Fibroblast of skin of right biceps (primary cell): Measurements from ENCODE around the gene SLC7A11.

Experiments
- DNase-seq: peaks from one replicate; pipeline ENCODE4 v3.0.0-alpha.2; 2013

Gene SLC7A11

DNA sequence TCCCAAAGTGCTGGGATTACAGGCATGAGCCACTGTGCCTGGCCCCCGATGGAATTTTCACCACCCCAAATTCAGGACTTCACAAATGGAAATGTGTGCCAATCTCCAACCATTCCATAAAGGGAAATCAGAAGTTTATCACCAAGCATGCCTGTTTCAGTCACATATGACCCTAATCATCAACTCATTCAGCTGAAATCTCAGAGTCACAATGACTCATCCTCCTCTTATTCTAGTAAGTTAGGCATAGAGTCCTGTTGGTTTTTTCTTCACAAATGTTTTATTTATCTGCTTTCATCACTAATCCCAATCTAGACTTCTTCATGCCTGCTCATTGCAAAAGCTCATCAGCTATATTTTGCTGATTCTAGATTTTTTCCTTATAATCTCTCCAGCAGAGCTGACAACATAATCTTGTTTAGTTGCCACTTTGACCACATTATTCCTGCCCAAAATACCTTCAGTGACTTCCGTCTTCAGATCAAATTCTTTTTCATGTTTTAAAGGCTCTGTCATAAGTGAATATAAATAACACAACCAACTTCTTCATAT lies 83.3 kb downstream of the SLC7A11 start:
- peak; percentile 92 for DNase-seq

DNA sequence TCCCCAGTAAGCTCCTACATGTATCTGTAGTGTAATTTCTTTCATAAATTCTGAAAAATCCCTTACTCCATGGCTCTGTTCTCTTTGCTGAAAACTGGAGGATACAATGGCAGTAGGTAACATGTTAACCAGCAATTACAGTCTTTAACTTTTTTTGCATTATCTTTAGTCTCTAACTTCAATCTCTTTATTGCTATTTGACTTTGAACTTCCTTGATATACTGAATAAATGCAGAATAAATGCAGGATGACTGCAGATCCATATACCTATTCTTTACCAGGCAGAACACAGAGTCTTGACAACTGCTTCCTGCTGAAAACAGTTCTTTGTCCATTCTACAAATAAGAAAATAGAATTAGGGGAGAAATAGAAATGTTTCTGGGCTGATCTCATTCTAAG lies 101.3 kb downstream of the SLC7A11 start:
- no peak for DNase-seq

DNA sequence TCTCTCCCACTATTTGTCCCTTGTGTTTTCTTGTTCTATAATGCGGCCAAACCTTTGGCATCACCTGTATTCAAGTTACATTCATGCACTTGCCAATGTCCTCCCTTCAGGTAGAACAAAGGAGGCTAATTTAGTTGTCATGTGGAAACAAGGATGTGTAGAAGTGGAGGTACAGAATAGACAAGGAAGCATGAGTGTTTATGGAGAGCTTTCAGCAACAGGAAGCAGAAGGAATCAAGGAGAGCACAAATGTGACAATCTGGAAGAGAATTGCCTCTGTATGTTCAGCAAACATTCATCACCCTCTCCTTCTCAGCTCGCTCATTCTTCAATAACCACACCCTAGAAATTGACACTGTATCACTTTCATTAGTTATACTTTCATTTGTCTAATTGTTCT lies 103.4 kb downstream of the SLC7A11 start:
- no peak for DNase-seq

DNA sequence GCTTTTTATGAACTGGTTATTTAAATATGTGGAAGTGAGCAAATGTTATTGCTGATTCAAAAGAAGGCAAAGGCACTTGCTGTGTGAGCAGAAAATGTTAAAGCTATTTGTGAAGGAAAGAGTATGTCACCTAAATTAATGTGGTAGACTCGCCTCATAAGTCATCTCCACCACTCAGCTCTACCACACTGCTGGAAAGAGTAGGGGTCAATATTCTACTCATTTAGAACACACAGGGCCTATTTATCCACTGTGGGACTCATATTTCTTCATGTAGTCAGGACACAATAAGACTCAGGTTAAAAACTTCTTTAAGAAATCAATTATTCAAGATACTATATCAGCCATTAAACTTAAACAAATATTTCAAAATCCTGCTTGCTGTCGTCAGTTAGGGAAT lies 106.5 kb downstream of the SLC7A11 start:
- DNase-seq: no peak

DNA sequence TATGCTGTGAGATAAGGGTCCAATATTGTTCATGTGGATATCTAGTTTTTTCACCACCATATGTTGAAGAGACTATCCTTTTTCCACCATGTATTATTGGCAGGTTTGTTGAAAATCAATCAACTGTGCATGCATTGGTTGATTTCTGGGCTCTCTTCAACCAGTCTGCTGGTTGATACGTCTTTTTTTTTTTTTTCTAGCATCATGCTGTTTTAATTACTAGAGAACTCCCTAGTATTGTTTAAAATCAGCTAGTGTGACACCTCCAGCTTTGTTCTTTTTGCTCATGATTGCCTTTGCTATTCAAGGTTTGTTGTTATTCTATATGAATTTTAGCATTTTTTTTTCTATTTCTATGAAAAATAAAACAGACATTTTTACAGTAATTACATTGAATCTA lies 123.9 kb downstream of the SLC7A11 start:
- DNase-seq: no peak

DNA sequence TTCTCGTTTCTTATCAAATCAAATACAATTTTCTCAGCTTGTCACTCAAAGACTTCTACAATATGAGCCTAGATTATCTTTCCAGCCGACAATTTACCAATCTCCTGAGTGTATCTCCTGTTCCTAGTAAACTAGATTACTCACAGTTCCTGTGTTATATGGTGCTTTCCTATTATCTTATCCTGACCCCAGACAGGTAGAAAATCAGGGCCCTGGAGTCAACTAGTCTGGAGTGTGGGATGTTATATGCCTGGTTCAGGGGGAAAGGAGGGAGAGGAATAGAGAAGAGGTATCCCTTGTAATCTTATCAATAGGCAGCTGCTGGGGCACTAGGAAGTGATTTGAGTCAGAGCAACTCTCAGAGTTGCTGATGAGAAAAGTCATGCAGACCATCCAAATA lies 127.1 kb downstream of the SLC7A11 start:
- DNase-seq: no peak

DNA sequence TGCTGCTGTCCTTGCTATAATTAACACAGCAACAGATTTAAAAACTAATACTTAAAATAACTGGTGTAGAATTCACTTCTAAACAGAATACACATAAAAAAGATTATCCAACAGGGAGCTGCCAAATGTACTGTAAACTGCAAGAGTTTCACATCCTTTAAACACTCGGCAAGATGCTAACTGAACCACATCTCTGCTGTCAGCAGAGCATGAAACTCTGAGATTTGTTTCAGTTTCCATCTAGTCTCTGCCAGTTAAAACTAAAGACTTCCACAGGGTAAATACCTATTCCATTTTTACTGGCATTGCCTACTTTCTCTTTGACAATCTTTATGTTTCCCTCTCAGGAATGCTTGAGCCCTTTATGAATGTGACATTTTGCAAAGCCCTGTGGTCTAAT lies 127.7 kb downstream of the SLC7A11 start:
- DNase-seq: no peak
